Measurements from ENCODE around the gene SDHC. TPM values are rescaled to one million over a fixed set of nuclear protein-coding genes. Genes with fewer than 3 reads are reported as not detected.
"Not testable (repeated sequence)": the region's sequence is repeated elsewhere in the genome, so short reads cannot be mapped to it uniquely, and the experiment has no call there.

SDHC gene
- total RNA-seq, 8 experiments from 2014 or later: 24.6 to 179 (median 77.7) TPM

GRCh38 chr1:161393151-161393550 lies 79.0 kb downstream of the SDHC start:
- ATAC-seq (replicated peaks in 6 of 8): no peak
- in situ Hi-C loops (cut with MboI; ENCODE audit: low pct_unique_long_range_greater_than_20kb in 2 of 9, low sequenced_read_pairs in 9 of 9, unreplicated experiment in 9 of 9): loop anchor here in 5 of 9 experiments (25.0 kb wide), 2 partner anchors 156 to 181 kb away; partner anchors contain the start of genes APOA2 (in 4 of the 5), FCER1G (in 4 of the 5), NDUFS2 (in 4 of the 5) and NR1I3 (in 1 of the 5)
- Histone ChIP-seq H3K4me1 (replicated peaks in 1 of 2) (peaks cover 3 to 6% of the 10 kb centered on the region in 2 donors), H3K27ac (no peak overlapping the region), H3K4me3 (no peak overlapping the region)

- not testable (repeated sequence) for H3K4me3 ChIP-seq; H3K4me1 ChIP-seq (replicated peaks in 1 of 2); H3K27ac ChIP-seq; ATAC-seq (replicated peaks in 6 of 8)
- WGBS, 10 experiments: 66 to 100% (median 93%) methylated on average over 2 to 7 of the region's 8 CpGs; no CpG with 5 or more reads in 2 of the 10 experiments
- in situ Hi-C loops (cut with MboI; ENCODE audit: low pct_unique_long_range_greater_than_20kb in 2 of 9, low sequenced_read_pairs in 9 of 9, unreplicated experiment in 9 of 9): loop anchor here in 5 of 9 experiments (25.0 kb wide), 2 partner anchors 160 to 185 kb away; partner anchors contain the start of genes APOA2 (in 4 of the 5), FCER1G (in 4 of the 5), NDUFS2 (in 4 of the 5) and NR1I3 (in 1 of the 5)
Observed at GRCh38 chr1:161397038-161397437, 82.9 kb downstream of the SDHC start.

- peak in 2 of 8 experiments; percentile 6 to 9 for ATAC-seq (replicated peaks in 6 of 8)
- Histone ChIP-seq H3K4me3 (peak overlapping the region; percentile 73 to 96 (median 76)), H3K27ac (peak overlapping the region; percentile 89 to 97), H3K4me1 (replicated peaks in 1 of 2) (peaks cover 5% of the 10 kb centered on the region in 2 donors)
- in situ Hi-C loops (cut with MboI; ENCODE audit: low pct_unique_long_range_greater_than_20kb in 2 of 9, low sequenced_read_pairs in 9 of 9, unreplicated experiment in 9 of 9): loop anchor here in 5 of 9 experiments (25.0 kb wide), 2 partner anchors 162 to 187 kb away; partner anchors contain the start of genes APOA2 (in 4 of the 5), FCER1G (in 4 of the 5), NDUFS2 (in 4 of the 5) and NR1I3 (in 1 of the 5)
- WGBS, 10 experiments: 3 to 61% (median 38%) methylated on average over 5 to 17 of the region's 17 CpGs
Observed at GRCh38 chr1:161398900-161399256, 84.7 kb downstream of the SDHC start.

- ATAC-seq (replicated peaks in 6 of 8): peak; percentile 78 to 88 (median 86)
- Histone ChIP-seq H3K4me3 (peak overlapping the region; percentile 73 to 96 (median 76)), H3K27ac (peak overlapping the region; percentile 89 to 97), H3K4me1 (replicated peaks in 1 of 2) (peaks cover 5% of the 10 kb centered on the region in 2 donors)
- in situ Hi-C loops (cut with MboI; ENCODE audit: low pct_unique_long_range_greater_than_20kb in 2 of 9, low sequenced_read_pairs in 9 of 9, unreplicated experiment in 9 of 9): loop anchor here in 5 of 9 experiments (25.0 kb wide), 2 partner anchors 162 to 187 kb away; partner anchors contain the start of genes APOA2 (in 4 of the 5), FCER1G (in 4 of the 5), NDUFS2 (in 4 of the 5) and NR1I3 (in 1 of the 5)
- 0 to 3% (median 1%) methylated on average over 3 to 40 of the region's 53 CpGs; no CpG with 5 or more reads in 1 of the 10 experiments for WGBS, 10 experiments
Observed at GRCh38 chr1:161399257-161399998, 85.2 kb downstream of the SDHC start.

DNA sequence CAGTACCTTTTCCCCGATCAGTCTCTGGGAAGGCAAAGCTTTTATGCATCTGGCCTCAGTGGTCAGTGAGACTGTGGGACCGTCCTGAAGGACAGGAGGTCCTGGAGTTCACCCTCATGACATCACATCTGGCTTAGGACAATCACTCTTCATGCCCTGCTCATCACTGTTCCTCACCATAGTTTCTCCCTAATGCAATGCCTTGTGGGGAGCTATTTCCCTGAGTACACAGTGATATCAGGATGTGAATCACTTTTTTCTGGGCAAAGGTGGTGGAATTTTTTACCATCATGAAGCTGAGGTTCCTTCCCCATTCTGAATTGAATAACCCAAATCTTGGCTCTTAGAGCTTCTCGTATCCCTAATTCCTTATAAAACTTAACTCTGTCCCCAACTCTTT lies 88.3 kb downstream of the SDHC start:
- in situ Hi-C loops (cut with MboI; ENCODE audit: low pct_unique_long_range_greater_than_20kb in 2 of 9, low sequenced_read_pairs in 9 of 9, unreplicated experiment in 9 of 9): no loop called here
- ATAC-seq (replicated peaks in 6 of 8): no peak

DNA sequence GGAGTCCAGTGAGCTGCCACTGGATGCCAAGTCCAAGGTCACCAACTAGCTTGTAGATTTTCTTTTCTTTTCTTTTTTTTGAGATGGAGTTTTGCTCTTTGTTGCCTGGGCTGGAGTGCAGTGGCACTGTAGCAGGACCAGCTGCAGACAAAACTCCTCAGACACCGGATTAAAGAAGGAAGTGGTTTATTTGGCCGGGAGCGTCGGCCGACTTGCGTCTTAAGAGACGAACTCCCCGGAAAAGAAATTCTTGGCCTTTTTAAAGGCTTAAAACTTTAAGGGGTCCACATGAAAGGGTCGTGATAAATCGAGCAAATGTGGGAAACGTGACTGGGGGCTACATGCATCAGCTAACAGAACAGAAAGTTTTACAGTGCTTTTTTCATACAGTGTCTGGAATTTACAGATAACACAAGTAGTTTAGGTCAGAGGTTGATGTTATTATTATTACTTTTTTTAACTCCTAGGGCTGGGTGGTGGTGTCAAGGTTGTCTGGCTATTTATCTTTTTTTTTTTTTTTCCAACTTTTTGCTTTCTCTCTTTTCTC lies 89.9 kb downstream of the SDHC start:
- no peak for ATAC-seq (replicated peaks in 6 of 8)
- no peak overlapping the region for H3K4me3 ChIP-seq
- whole genome bisulfite sequencing, 10 experiments: 41 to 100% (median 82%) methylated on average over 1 to 11 of the region's 11 CpGs; no CpG with 5 or more reads in 1 of the 10 experiments
- no peak overlapping the region for H3K27ac ChIP-seq
- in situ Hi-C loops (cut with MboI; ENCODE audit: low pct_unique_long_range_greater_than_20kb in 2 of 9, low sequenced_read_pairs in 9 of 9, unreplicated experiment in 9 of 9): no loop called here
- no peaks in the 10 kb centered on the region for H3K4me1 ChIP-seq (replicated peaks in 1 of 2)

More for the DNA sequence above, 88.3 kb downstream of the SDHC start:
- Histone ChIP-seq H3K27ac (no peak overlapping the region), H3K4me1 (replicated peaks in 1 of 2) (peaks cover 5% of the 10 kb centered on the region in 2 donors), H3K4me3 (no peak overlapping the region)
- 75 to 100% (median 90%) methylated on average over 1 to 2 of the region's 3 CpGs; no CpG with 5 or more reads in 6 of the 10 experiments for WGBS, 10 experiments

GRCh38 chr1:161406551-161406950 lies 92.4 kb downstream of the SDHC start:
- H3K27ac ChIP-seq; H3K4me1 ChIP-seq (replicated peaks in 1 of 2); H3K4me3 ChIP-seq; ATAC-seq (replicated peaks in 6 of 8); in situ Hi-C loops (cut with MboI; ENCODE audit: low pct_unique_long_range_greater_than_20kb in 2 of 9, low sequenced_read_pairs in 9 of 9, unreplicated experiment in 9 of 9): not testable (repeated sequence)
- 84 to 87% (median 87%) methylated on average over 5 to 9 of the region's 17 CpGs; no CpG with 5 or more reads in 7 of the 10 experiments for WGBS, 10 experiments

- 51 to 100% (median 67%) methylated on average over 2 to 6 of the region's 6 CpGs for WGBS, 10 experiments
- Histone ChIP-seq H3K4me1 (replicated peaks in 1 of 2) (no peaks in the 10 kb centered on the region), H3K4me3 (no peak overlapping the region), H3K27ac (no peak overlapping the region)
- ATAC-seq (replicated peaks in 6 of 8): no peak
- in situ Hi-C loops (cut with MboI; ENCODE audit: low pct_unique_long_range_greater_than_20kb in 2 of 9, low sequenced_read_pairs in 9 of 9, unreplicated experiment in 9 of 9): no loop called here
Observed at GRCh38 chr1:161407451-161407985, 93.3 kb downstream of the SDHC start.

DNA sequence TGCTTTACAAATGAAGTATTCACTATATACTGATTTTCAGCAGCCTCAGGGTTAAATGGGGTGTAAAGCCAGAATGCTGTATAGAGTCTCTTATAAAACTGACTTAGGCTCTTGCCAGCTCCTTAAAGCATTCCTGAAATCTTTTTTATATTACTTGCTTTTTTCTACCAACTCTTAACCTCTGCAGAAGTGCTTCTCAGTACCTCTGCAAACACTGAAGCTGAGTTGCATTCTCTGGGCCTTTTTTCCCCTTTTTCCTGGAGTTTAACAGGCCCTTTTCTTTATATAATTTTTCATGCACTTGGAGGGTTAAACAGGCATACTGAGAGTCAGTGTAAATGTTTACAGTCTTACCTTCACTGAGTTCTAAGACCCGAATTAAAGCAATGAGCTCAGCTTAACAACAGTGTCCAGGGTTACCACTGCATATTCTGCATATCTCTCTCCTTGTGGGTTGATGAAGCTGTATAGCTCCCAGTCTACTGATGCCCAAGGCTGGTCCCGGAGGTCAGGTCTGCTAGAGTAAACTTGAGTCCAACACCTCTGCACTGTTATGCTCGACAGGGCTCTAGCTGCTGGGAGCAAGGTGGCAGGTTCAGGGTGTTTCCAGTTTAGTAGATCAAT lies 94.4 kb downstream of the SDHC start:
- Histone ChIP-seq H3K27ac (no peak overlapping the region), H3K4me3 (no peak overlapping the region), H3K4me1 (replicated peaks in 1 of 2) (no peaks in the 10 kb centered on the region)
- peak in 1 of 8 experiments; percentile 95 for ATAC-seq (replicated peaks in 6 of 8)
- in situ Hi-C loops (cut with MboI; ENCODE audit: low pct_unique_long_range_greater_than_20kb in 2 of 9, low sequenced_read_pairs in 9 of 9, unreplicated experiment in 9 of 9): no loop called here
- WGBS, 10 experiments: 0 to 71% (median 40%) methylated on average over 1 to 3 of the region's 3 CpGs; no CpG with 5 or more reads in 3 of the 10 experiments

- in situ Hi-C loops (cut with MboI; ENCODE audit: low pct_unique_long_range_greater_than_20kb in 2 of 9, low sequenced_read_pairs in 9 of 9, unreplicated experiment in 9 of 9); H3K4me1 ChIP-seq (replicated peaks in 1 of 2); ATAC-seq (replicated peaks in 6 of 8); H3K4me3 ChIP-seq; H3K27ac ChIP-seq: not testable (repeated sequence)
- WGBS, 10 experiments: 18 to 91% (median 80%) methylated on average over 3 to 11 of the region's 13 CpGs
Observed at GRCh38 chr1:161409848-161410635, 95.9 kb downstream of the SDHC start.

- ATAC-seq (replicated peaks in 6 of 8); in situ Hi-C loops (cut with MboI; ENCODE audit: low pct_unique_long_range_greater_than_20kb in 2 of 9, low sequenced_read_pairs in 9 of 9, unreplicated experiment in 9 of 9); H3K4me3 ChIP-seq; H3K4me1 ChIP-seq (replicated peaks in 1 of 2); H3K27ac ChIP-seq: not testable (repeated sequence)
- 27 to 90% (median 59%) methylated on average over 2 to 4 of the region's 4 CpGs; no CpG with 5 or more reads in 1 of the 10 experiments for WGBS, 10 experiments
Observed at GRCh38 chr1:161410636-161410970, 96.4 kb downstream of the SDHC start.

Data from motor neuron (in vitro differentiated cells).